ENCODE data around the gene MYL12B. TPM values are rescaled to one million over a fixed set of nuclear protein-coding genes. Genes with fewer than 3 reads are reported as not detected.

MYL12B gene
- total and polyA plus RNA-seq, 10 donors, result 176 to 371 (median 245) TPM

DNA sequence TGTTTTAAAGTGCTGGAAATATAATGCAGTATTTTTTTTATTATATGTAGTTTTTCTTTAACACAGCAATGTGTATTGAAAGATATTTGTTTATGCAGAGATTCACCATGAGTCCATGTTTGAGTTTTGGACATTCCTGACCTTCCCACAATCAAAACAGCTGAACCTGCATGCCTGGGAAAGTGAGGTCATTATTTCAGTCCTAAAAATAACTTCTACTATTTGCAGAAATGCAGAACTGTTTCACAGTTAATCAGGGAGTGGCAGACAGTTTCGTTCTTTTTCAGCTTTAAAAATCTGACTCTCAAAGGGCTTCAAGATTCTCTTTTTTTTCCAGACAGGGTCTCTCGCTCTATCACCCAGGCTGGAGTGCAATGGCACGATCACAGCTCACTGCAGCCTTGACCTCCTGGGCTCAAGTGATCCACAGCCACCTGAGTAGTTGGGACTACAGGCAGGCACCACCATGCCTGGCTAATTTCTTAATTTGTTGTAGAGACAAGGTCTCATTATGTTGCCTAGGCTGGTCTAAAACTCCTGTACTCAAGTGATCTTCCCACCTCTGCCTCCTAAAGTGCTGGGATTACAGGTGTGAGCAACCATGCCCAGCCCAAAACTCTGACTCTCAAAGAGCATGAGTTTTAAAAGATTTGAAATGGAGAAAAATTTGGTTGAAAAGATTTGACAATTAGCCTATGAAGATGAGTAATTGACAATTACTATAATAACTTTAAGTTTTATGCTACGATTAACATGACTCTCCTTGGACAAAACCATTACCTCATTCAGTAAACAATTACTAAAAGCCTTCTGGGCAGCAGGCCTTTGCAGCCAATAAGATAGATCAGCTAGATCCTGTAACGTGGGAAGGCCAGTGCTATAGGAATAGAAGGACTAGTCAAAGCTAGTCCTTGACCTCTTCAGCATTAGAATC is 5.0 kb upstream of the MYL12B start:
- Histone ChIP-seq H3K4me3 (no peak overlapping the region), H3K36me3 (peaks cover 7 to 76% (median 50%) of the 10 kb centered on the region in 6 donors), H3K27me3 (replicated peaks in 1 of 7) (no peaks in the 10 kb centered on the region), H3K9me3 (no peaks in the 10 kb centered on the region), H3K4me1 (peaks cover 56 to 94% (median 85%) of the 10 kb centered on the region in 6 donors), H3K27ac (peak overlapping the region in 6 of 8 donors; percentile 11 to 54 (median 50))
- DNase-seq, result no peak
- TF ChIP-seq POLR2A (IDR thresholded peaks at IDR 0.05) (no peak), POLR2AphosphoS5 (IDR thresholded peaks at IDR 0.05) (peak in 1 of 3 donors; percentile 26)
- TF ChIP-seq, protein P1, sequence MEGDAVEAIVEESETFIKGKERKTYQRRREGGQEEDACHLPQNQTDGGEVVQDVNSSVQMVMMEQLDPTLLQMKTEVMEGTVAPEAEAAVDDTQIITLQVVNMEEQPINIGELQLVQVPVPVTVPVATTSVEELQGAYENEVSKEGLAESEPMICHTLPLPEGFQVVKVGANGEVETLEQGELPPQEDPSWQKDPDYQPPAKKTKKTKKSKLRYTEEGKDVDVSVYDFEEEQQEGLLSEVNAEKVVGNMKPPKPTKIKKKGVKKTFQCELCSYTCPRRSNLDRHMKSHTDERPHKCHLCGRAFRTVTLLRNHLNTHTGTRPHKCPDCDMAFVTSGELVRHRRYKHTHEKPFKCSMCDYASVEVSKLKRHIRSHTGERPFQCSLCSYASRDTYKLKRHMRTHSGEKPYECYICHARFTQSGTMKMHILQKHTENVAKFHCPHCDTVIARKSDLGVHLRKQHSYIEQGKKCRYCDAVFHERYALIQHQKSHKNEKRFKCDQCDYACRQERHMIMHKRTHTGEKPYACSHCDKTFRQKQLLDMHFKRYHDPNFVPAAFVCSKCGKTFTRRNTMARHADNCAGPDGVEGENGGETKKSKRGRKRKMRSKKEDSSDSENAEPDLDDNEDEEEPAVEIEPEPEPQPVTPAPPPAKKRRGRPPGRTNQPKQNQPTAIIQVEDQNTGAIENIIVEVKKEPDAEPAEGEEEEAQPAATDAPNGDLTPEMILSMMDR (IDR thresholded peaks at IDR 0.05 in 8 of 11, conservative IDR thresholded peaks at IDR 0.05 in 3 of 11), result no peak
- 58 to 78% (median 68%) methylated on average over 5 of the region's 5 CpGs for WGBS, 5 donors
- intact Hi-C loops (cut with DNase I; ENCODE audit: low total_unique reads), result no loop called here

DNA sequence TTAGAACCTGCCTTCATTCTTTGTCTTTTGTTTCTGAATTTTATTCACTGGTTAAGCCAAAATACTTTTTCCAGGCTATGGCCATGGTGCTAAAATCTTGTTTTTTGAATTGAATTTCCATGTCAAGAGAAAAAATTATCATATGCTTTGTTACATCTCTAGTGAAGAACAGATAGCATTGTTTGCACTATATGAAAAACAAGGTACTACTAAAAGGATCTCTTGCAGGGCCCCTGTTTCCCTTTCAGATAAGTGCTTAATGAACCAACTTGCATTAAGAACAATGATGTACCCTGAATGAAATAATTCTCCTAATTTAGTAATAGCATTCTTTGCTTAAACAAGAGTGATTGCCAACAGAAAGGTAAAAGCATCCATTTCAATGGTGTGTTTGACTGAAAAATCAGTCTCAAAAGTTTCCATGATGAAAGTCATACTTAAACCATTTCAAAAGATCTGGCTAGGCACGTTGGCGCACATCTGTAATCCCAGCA is 4.3 kb upstream of the MYL12B start:
- Histone ChIP-seq H3K9me3 (no peaks in the 10 kb centered on the region), H3K27me3 (replicated peaks in 1 of 7) (no peaks in the 10 kb centered on the region), H3K27ac (peak overlapping the region in 4 of 8 donors; percentile 9 to 54 (median 50)), H3K36me3 (peaks cover 7 to 75% (median 50%) of the 10 kb centered on the region in 6 donors), H3K4me1 (peaks cover 48 to 89% (median 78%) of the 10 kb centered on the region in 6 donors), H3K4me3 (no peak overlapping the region)
- 86 to 93% (median 90%) methylated on average over 2 of the region's 2 CpGs for WGBS, 5 donors
- TF ChIP-seq, protein P1 (IDR thresholded peaks at IDR 0.05 in 8 of 11, conservative IDR thresholded peaks at IDR 0.05 in 3 of 11), result no peak
- TF ChIP-seq POLR2AphosphoS5 (IDR thresholded peaks at IDR 0.05) (no peak), POLR2A (IDR thresholded peaks at IDR 0.05) (no peak)
- intact Hi-C loops (cut with DNase I; ENCODE audit: low total_unique reads), result no loop called here
- DNase-seq, result no peak

DNA sequence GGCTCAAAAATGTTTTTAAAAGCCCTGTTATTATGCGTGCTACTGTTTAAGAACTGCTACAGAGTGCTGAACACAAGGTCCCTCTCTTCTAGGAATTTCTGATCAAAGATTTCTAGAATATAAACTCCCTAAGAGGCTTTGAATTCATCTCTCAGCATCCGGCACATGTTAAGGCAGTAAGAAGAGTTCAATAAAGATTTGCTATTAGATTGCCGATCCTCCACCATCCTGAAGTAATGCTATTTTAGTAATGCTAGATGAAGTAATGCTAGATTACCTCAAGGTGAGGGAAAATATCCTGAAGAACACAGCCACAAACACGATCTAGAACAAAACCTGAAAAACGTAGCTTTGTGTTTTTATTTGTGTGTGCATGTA is 949 bp upstream of the MYL12B start:
- Histone ChIP-seq H3K9me3 (no peaks in the 10 kb centered on the region), H3K4me3 (peak overlapping the region; percentile 81 to 96 (median 88)), H3K4me1 (peaks cover 51 to 89% (median 77%) of the 10 kb centered on the region in 6 donors), H3K27ac (peak overlapping the region; percentile 95 to 99 (median 98)), H3K36me3 (peaks cover 0 to 42% (median 28%) of the 10 kb centered on the region in 6 donors), H3K27me3 (replicated peaks in 1 of 7) (no peaks in the 10 kb centered on the region)
- no peak for TF ChIP-seq POLR2A (IDR thresholded peaks at IDR 0.05)
- TF ChIP-seq POLR2AphosphoS5 (IDR thresholded peaks at IDR 0.05), result no peak
- TF ChIP-seq, protein P1 (IDR thresholded peaks at IDR 0.05 in 8 of 11, conservative IDR thresholded peaks at IDR 0.05 in 3 of 11), result no peak
- no peak for DNase-seq
- WGBS, 5 donors, result 14 to 21% (median 17%) methylated on average over 5 of the region's 5 CpGs
- intact Hi-C loops (cut with DNase I; ENCODE audit: low total_unique reads), result no loop called here

Data from spleen (tissue), 11 donors.